ENCODE data around the gene TMC5. TPM values are rescaled to one million over a fixed set of nuclear protein-coding genes. Genes with fewer than 3 reads are reported as not detected.

Gene TMC5
- total RNA-seq, 5 donors from 2014 or later (not counting 1 experiment from before 2014, with no cell fraction given): 0.06 to 0.60 (median 0.08) TPM; not detected in 1

- Histone ChIP-seq H3K9me3 (no peaks in the 10 kb centered on the region), H3K4me3 (ENCODE audit: control insufficient read depth in 1 of 2, extremely low read depth in 1 of 2, low read length in 1 of 2) (no peak overlapping the region), H3K27me3 (replicated peaks in 1 of 2; ENCODE audit: control insufficient read depth in 2 of 2, extremely low read depth in 1 of 2, insufficient read depth in 2 of 2, low read length in 1 of 2) (peaks cover 0 to 3% of the 10 kb centered on the region in 2 experiments), H3K36me3 (ENCODE audit: control insufficient read depth in 2 of 2, extremely low read depth in 1 of 2, insufficient read depth in 1 of 2, low read length in 1 of 2) (no peaks in the 10 kb centered on the region), H3K4me1 (ENCODE audit: control insufficient read depth in 1 of 2, extremely low read depth in 1 of 2, insufficient read depth in 2 of 2, low read length in 2 of 2) (no peaks in the 10 kb centered on the region), H3K27ac (ENCODE audit: low read length) (no peak overlapping the region)
- no peaks in the 10 kb centered on the region for H3K4me1 Mint-ChIP-seq
- no peak for DNase-seq
- POLR2A ChIA-PET: no interaction called here
- no peak overlapping the region for H3K4me3 Mint-ChIP-seq
- H3K27ac Mint-ChIP-seq: no peak overlapping the region
- peaks cover 4 to 5% of the 10 kb centered on the region in 2 donors for H3K27me3 Mint-ChIP-seq
- WGBS (ENCODE audit: insufficient coverage): 100% methylated on average over 2 of the region's 3 CpGs
- ATAC-seq (replicated peaks in 1 of 4): no peak
- H3K36me3 Mint-ChIP-seq: no peaks in the 10 kb centered on the region
- no peaks in the 10 kb centered on the region for H3K9me3 Mint-ChIP-seq
- CTCF ChIA-PET: no interaction called here
Measured at GRCh38 chr16:19479302-19479721, 61.6 kb downstream of the TMC5 start.

- no peak overlapping the region for H3K4me3 Mint-ChIP-seq
- H3K4me1 ChIP-seq (ENCODE audit: control insufficient read depth in 1 of 2, extremely low read depth in 1 of 2, insufficient read depth in 2 of 2, low read length in 2 of 2): no peaks in the 10 kb centered on the region
- WGBS (ENCODE audit: insufficient coverage): 57% methylated on average over 2 of the region's 2 CpGs
- H3K4me1 Mint-ChIP-seq: no peaks in the 10 kb centered on the region
- H3K27ac ChIP-seq (ENCODE audit: low read length): no peak overlapping the region
- no peak overlapping the region for H3K27ac Mint-ChIP-seq
- DNase-seq: no peak
- no peaks in the 10 kb centered on the region for H3K9me3 ChIP-seq
- no peaks in the 10 kb centered on the region for H3K36me3 ChIP-seq (ENCODE audit: control insufficient read depth in 2 of 2, extremely low read depth in 1 of 2, insufficient read depth in 1 of 2, low read length in 1 of 2)
- ChIA-PET POLR2A (no interaction called here), CTCF (no interaction called here)
- no peak overlapping the region for H3K4me3 ChIP-seq (ENCODE audit: control insufficient read depth in 1 of 2, extremely low read depth in 1 of 2, low read length in 1 of 2)
- H3K9me3 Mint-ChIP-seq: no peaks in the 10 kb centered on the region
- no peaks in the 10 kb centered on the region for H3K27me3 ChIP-seq (replicated peaks in 1 of 2; ENCODE audit: control insufficient read depth in 2 of 2, extremely low read depth in 1 of 2, insufficient read depth in 2 of 2, low read length in 1 of 2)
- no peak for ATAC-seq (replicated peaks in 1 of 4)
- H3K27me3 Mint-ChIP-seq: peaks cover 4 to 5% of the 10 kb centered on the region in 2 donors
- H3K36me3 Mint-ChIP-seq: no peaks in the 10 kb centered on the region
Measured at GRCh38 chr16:19481296-19481695, 63.6 kb downstream of the TMC5 start.

- Histone ChIP-seq H3K9me3 (no peaks in the 10 kb centered on the region), H3K27ac (ENCODE audit: low read length) (no peak overlapping the region), H3K4me1 (ENCODE audit: control insufficient read depth in 1 of 2, extremely low read depth in 1 of 2, insufficient read depth in 2 of 2, low read length in 2 of 2) (no peaks in the 10 kb centered on the region), H3K27me3 (replicated peaks in 1 of 2; ENCODE audit: control insufficient read depth in 2 of 2, extremely low read depth in 1 of 2, insufficient read depth in 2 of 2, low read length in 1 of 2) (no peaks in the 10 kb centered on the region), H3K36me3 (ENCODE audit: control insufficient read depth in 2 of 2, extremely low read depth in 1 of 2, insufficient read depth in 1 of 2, low read length in 1 of 2) (no peaks in the 10 kb centered on the region), H3K4me3 (ENCODE audit: control insufficient read depth in 1 of 2, extremely low read depth in 1 of 2, low read length in 1 of 2) (no peak overlapping the region)
- Mint-ChIP-seq H3K27me3 (peaks cover 4 to 5% of the 10 kb centered on the region in 2 donors), H3K27ac (no peak overlapping the region), H3K36me3 (no peaks in the 10 kb centered on the region), H3K9me3 (no peaks in the 10 kb centered on the region), H3K4me1 (no peaks in the 10 kb centered on the region), H3K4me3 (no peak overlapping the region)
- POLR2A ChIA-PET: no interaction called here
- WGBS (ENCODE audit: insufficient coverage): 100% methylated on average over 2 of the region's 5 CpGs
- DNase-seq: no peak
- CTCF ChIA-PET: no interaction called here
- ATAC-seq (replicated peaks in 1 of 4): no peak
Measured at GRCh38 chr16:19481769-19482168, 64.1 kb downstream of the TMC5 start.

- H3K27ac Mint-ChIP-seq: no peak overlapping the region
- H3K27me3 Mint-ChIP-seq: peaks cover 4 to 5% of the 10 kb centered on the region in 2 donors
- no peak for DNase-seq
- H3K36me3 ChIP-seq (ENCODE audit: control insufficient read depth in 2 of 2, extremely low read depth in 1 of 2, insufficient read depth in 1 of 2, low read length in 1 of 2): no peaks in the 10 kb centered on the region
- no peaks in the 10 kb centered on the region for H3K4me1 Mint-ChIP-seq
- ChIA-PET POLR2A (no interaction called here), CTCF (no interaction called here)
- H3K9me3 Mint-ChIP-seq: no peaks in the 10 kb centered on the region
- no peak overlapping the region for H3K27ac ChIP-seq (ENCODE audit: low read length)
- no peaks in the 10 kb centered on the region for H3K27me3 ChIP-seq (replicated peaks in 1 of 2; ENCODE audit: control insufficient read depth in 2 of 2, extremely low read depth in 1 of 2, insufficient read depth in 2 of 2, low read length in 1 of 2)
- no peak overlapping the region for H3K4me3 ChIP-seq (ENCODE audit: control insufficient read depth in 1 of 2, extremely low read depth in 1 of 2, low read length in 1 of 2)
- H3K4me3 Mint-ChIP-seq: no peak overlapping the region
- ATAC-seq (replicated peaks in 1 of 4): no peak
- no peaks in the 10 kb centered on the region for H3K4me1 ChIP-seq (ENCODE audit: control insufficient read depth in 1 of 2, extremely low read depth in 1 of 2, insufficient read depth in 2 of 2, low read length in 2 of 2)
- WGBS (ENCODE audit: insufficient coverage): no CpG with 5 or more reads among the region's 1 CpG
- H3K36me3 Mint-ChIP-seq: no peaks in the 10 kb centered on the region
- H3K9me3 ChIP-seq: no peaks in the 10 kb centered on the region
Measured at GRCh38 chr16:19482291-19482690, 64.6 kb downstream of the TMC5 start.

- Histone ChIP-seq H3K27ac (ENCODE audit: low read length) (no peak overlapping the region), H3K36me3 (ENCODE audit: control insufficient read depth in 2 of 2, extremely low read depth in 1 of 2, insufficient read depth in 1 of 2, low read length in 1 of 2) (no peaks in the 10 kb centered on the region), H3K4me1 (ENCODE audit: control insufficient read depth in 1 of 2, extremely low read depth in 1 of 2, insufficient read depth in 2 of 2, low read length in 2 of 2) (no peaks in the 10 kb centered on the region), H3K4me3 (ENCODE audit: control insufficient read depth in 1 of 2, extremely low read depth in 1 of 2, low read length in 1 of 2) (no peak overlapping the region), H3K9me3 (no peaks in the 10 kb centered on the region), H3K27me3 (replicated peaks in 1 of 2; ENCODE audit: control insufficient read depth in 2 of 2, extremely low read depth in 1 of 2, insufficient read depth in 2 of 2, low read length in 1 of 2) (no peaks in the 10 kb centered on the region)
- no CpG with 5 or more reads among the region's 3 CpGs for WGBS (ENCODE audit: insufficient coverage)
- H3K27me3 Mint-ChIP-seq: no peaks in the 10 kb centered on the region
- DNase-seq (no peak), ATAC-seq (replicated peaks in 1 of 4) (no peak)
- H3K4me1 Mint-ChIP-seq: no peaks in the 10 kb centered on the region
- no peaks in the 10 kb centered on the region for H3K36me3 Mint-ChIP-seq
- H3K4me3 Mint-ChIP-seq: no peak overlapping the region
- no peaks in the 10 kb centered on the region for H3K9me3 Mint-ChIP-seq
- ChIA-PET POLR2A (no interaction called here), CTCF (interaction anchor here in 1 of 2 donors (0.7 kb wide), 1 partner anchor 729 kb away, joined by 7 read pairs; no protein-coding TSS in a partner anchor)
- no peak overlapping the region for H3K27ac Mint-ChIP-seq
Measured at GRCh38 chr16:19484096-19484495, 66.4 kb downstream of the TMC5 start.

GRCh38 chr16:19485611-19486010 lies 67.9 kb downstream of the TMC5 start:
- ChIA-PET CTCF (no interaction called here), POLR2A (no interaction called here)
- Mint-ChIP-seq H3K4me3 (no peak overlapping the region), H3K4me1 (no peaks in the 10 kb centered on the region), H3K27ac (no peak overlapping the region), H3K27me3 (no peaks in the 10 kb centered on the region), H3K36me3 (no peaks in the 10 kb centered on the region), H3K9me3 (no peaks in the 10 kb centered on the region)
- DNase-seq: no peak
- H3K36me3 ChIP-seq (ENCODE audit: control insufficient read depth in 2 of 2, extremely low read depth in 1 of 2, insufficient read depth in 1 of 2, low read length in 1 of 2): no peaks in the 10 kb centered on the region
- H3K9me3 ChIP-seq: no peaks in the 10 kb centered on the region
- no peaks in the 10 kb centered on the region for H3K27me3 ChIP-seq (replicated peaks in 1 of 2; ENCODE audit: control insufficient read depth in 2 of 2, extremely low read depth in 1 of 2, insufficient read depth in 2 of 2, low read length in 1 of 2)
- 96% methylated on average over 4 of the region's 5 CpGs for WGBS (ENCODE audit: insufficient coverage)
- no peak overlapping the region for H3K4me3 ChIP-seq (ENCODE audit: control insufficient read depth in 1 of 2, extremely low read depth in 1 of 2, low read length in 1 of 2)
- no peak overlapping the region for H3K27ac ChIP-seq (ENCODE audit: low read length)
- ATAC-seq (replicated peaks in 1 of 4): no peak
- no peaks in the 10 kb centered on the region for H3K4me1 ChIP-seq (ENCODE audit: control insufficient read depth in 1 of 2, extremely low read depth in 1 of 2, insufficient read depth in 2 of 2, low read length in 2 of 2)

- CTCF ChIA-PET: no interaction called here
- H3K27me3 ChIP-seq (replicated peaks in 1 of 2; ENCODE audit: control insufficient read depth in 2 of 2, extremely low read depth in 1 of 2, insufficient read depth in 2 of 2, low read length in 1 of 2): no peaks in the 10 kb centered on the region
Measured at GRCh38 chr16:19486051-19486450, 68.4 kb downstream of the TMC5 start.

More at GRCh38 chr16:19486051-19486450, 68.4 kb downstream of the TMC5 start:
- no peak overlapping the region for H3K4me3 ChIP-seq (ENCODE audit: control insufficient read depth in 1 of 2, extremely low read depth in 1 of 2, low read length in 1 of 2)
- POLR2A ChIA-PET: no interaction called here
- no peaks in the 10 kb centered on the region for H3K9me3 ChIP-seq
- no peak for DNase-seq
- Mint-ChIP-seq H3K27ac (no peak overlapping the region), H3K4me1 (no peaks in the 10 kb centered on the region), H3K9me3 (no peaks in the 10 kb centered on the region), H3K27me3 (no peaks in the 10 kb centered on the region), H3K4me3 (no peak overlapping the region), H3K36me3 (no peaks in the 10 kb centered on the region)
- no peaks in the 10 kb centered on the region for H3K36me3 ChIP-seq (ENCODE audit: control insufficient read depth in 2 of 2, extremely low read depth in 1 of 2, insufficient read depth in 1 of 2, low read length in 1 of 2)
- no peak overlapping the region for H3K27ac ChIP-seq (ENCODE audit: low read length)
- WGBS (ENCODE audit: insufficient coverage): no CpG with 5 or more reads among the region's 4 CpGs
- ATAC-seq (replicated peaks in 1 of 4): no peak
- H3K4me1 ChIP-seq (ENCODE audit: control insufficient read depth in 1 of 2, extremely low read depth in 1 of 2, insufficient read depth in 2 of 2, low read length in 2 of 2): no peaks in the 10 kb centered on the region

Measured in T-cell (primary cell).